ENCODE measurements around the gene SCYL1.
A peak's percentile ranks its signal among the peaks of the same experiment; 100 is the strongest.
"Not testable (repeated sequence)": the region's sequence is repeated elsewhere in the genome, so short reads cannot be mapped to it uniquely, and the experiment has no call there.

Gene SCYL1

GRCh38 chr11:65506290-65506771 lies 18.6 kb upstream of the SCYL1 start:
- DNase-seq: no peak

GRCh38 chr11:65506772-65507505 lies 17.9 kb upstream of the SCYL1 start:
- peak; percentile 55 for DNase-seq

- not testable (repeated sequence) for DNase-seq
Observed at GRCh38 chr11:65512311-65512710, 12.6 kb upstream of the SCYL1 start.

- DNase-seq: no peak
Observed at GRCh38 chr11:65516135-65516968, 8.5 kb upstream of the SCYL1 start.

GRCh38 chr11:65518941-65519549 lies 5.8 kb upstream of the SCYL1 start:
- not testable (repeated sequence) for DNase-seq

- DNase-seq: not testable (repeated sequence)
Observed at GRCh38 chr11:65521777-65522521, 2.9 kb upstream of the SCYL1 start.

- peak; percentile 55 for DNase-seq
Observed at GRCh38 chr11:65522718-65523630, 1.9 kb upstream of the SCYL1 start.

GRCh38 chr11:65523631-65523968 lies 1.3 kb upstream of the SCYL1 start:
- not testable (repeated sequence) for DNase-seq

GRCh38 chr11:65524014-65524740 lies 706 bp upstream of the SCYL1 start:
- no peak for DNase-seq

- no peak for DNase-seq
Observed at GRCh38 chr11:65525546-65526480, 930 bp downstream of the SCYL1 start.

- DNase-seq: no peak
Observed at GRCh38 chr11:65526744-65527143, 1.9 kb downstream of the SCYL1 start.

- DNase-seq: no peak
Observed at GRCh38 chr11:65528819-65529350, 4.0 kb downstream of the SCYL1 start.

GRCh38 chr11:65529475-65530156 lies 4.7 kb downstream of the SCYL1 start:
- DNase-seq: no peak

GRCh38 chr11:65530157-65530496 lies 5.2 kb downstream of the SCYL1 start:
- no peak for DNase-seq

- no peak for DNase-seq
Observed at GRCh38 chr11:65532388-65533064, 7.6 kb downstream of the SCYL1 start.

GRCh38 chr11:65535102-65535501 lies 10.2 kb downstream of the SCYL1 start:
- no peak for DNase-seq

- DNase-seq: no peak
Observed at GRCh38 chr11:65536412-65537295, 11.8 kb downstream of the SCYL1 start.

- DNase-seq: no peak
Observed at GRCh38 chr11:65537296-65537597, 12.4 kb downstream of the SCYL1 start.
